MCF 10A (cell line): Measurements from ENCODE around the gene WBP1L. TPM values are rescaled to one million over a fixed set of nuclear protein-coding genes. Genes with fewer than 3 reads are reported as not detected.

ENCODE experiments used
- BruUV-seq: library from RNA; stranded (reverse); fragments of 400-500 nt; replicated peaks from 2 replicates; lab custom pipeline; 2021; lab: Mats Ljungman, UMichigan
- CTCF ChIA-PET: fragments of 300-600 bp; sonication (Branson Sonifier 250); formaldehyde crosslinking; extraction: SDS; loops from one replicate; lab custom pipeline; 2021; ENCODE audit warnings: antibody characterized with exemption, inconsistent platforms; lab: Yijun Ruan, JAX
- POLR2A ChIA-PET: fragments of 300-600, 350-650 bp; sonication (Branson Sonifier 250); formaldehyde crosslinking; extraction: SDS; loops from one replicate; lab custom pipeline; 2020; ENCODE audit warnings: antibody characterized with exemption, inconsistent platforms; lab: Yijun Ruan, JAX
- DNase-seq: peaks from one replicate; pipeline ENCODE4 v3.0.0-alpha.2; 2018; ENCODE audit not compliant: unreplicated experiment
- H3K27ac Mint-ChIP-seq: one replicate; pipeline ENCODE4 v1.8.0; 2022; ENCODE audit warnings: mild to moderate bottlenecking, low read depth, mixed read lengths; ENCODE audit not compliant: unreplicated experiment
- H3K27me3 Mint-ChIP-seq: one replicate; pipeline ENCODE4 v1.8.0; 2022; ENCODE audit warnings: mixed read lengths; ENCODE audit not compliant: insufficient read depth, unreplicated experiment
- H3K36me3 Mint-ChIP-seq: one replicate; pipeline ENCODE4 v1.8.0; 2022; ENCODE audit warnings: mild to moderate bottlenecking, moderate library complexity, mixed read lengths; ENCODE audit not compliant: insufficient read depth, unreplicated experiment
- H3K4me1 Mint-ChIP-seq: one replicate; pipeline ENCODE4 v1.8.0; 2022; ENCODE audit warnings: mixed read lengths; ENCODE audit not compliant: insufficient read depth, unreplicated experiment
- H3K4me3 Mint-ChIP-seq: one replicate; pipeline ENCODE4 v1.8.0; 2022; ENCODE audit warnings: mild to moderate bottlenecking, moderate library complexity, mixed read lengths; ENCODE audit not compliant: unreplicated experiment
- H3K9me3 Mint-ChIP-seq: one replicate; pipeline ENCODE4 v1.8.0; 2022; ENCODE audit warnings: mixed read lengths; ENCODE audit not compliant: unreplicated experiment
- CTCF ChIP-seq: fragments of 200-600 bp; IDR thresholded peaks from one replicate; pipeline ENCODE4 v1.8.0; 2022; ENCODE audit warnings: antibody characterized with exemption, mild to moderate bottlenecking; ENCODE audit not compliant: unreplicated experiment
- intact Hi-C: fragments of 100-400 bp; cut with micrococcal nuclease; formaldehyde crosslinking; loops from 2 replicates; pipeline ENCODE4 v1.14.1; 2022
- total RNA-seq: library from RNA; stranded (reverse); gene quantifications from 2 replicates; pipeline ENCODE4 v1.2.3, GENCODE V29; 2022

Gene WBP1L
- total RNA-seq, 1 experiment from 2014 or later: 19.8 TPM

DNA sequence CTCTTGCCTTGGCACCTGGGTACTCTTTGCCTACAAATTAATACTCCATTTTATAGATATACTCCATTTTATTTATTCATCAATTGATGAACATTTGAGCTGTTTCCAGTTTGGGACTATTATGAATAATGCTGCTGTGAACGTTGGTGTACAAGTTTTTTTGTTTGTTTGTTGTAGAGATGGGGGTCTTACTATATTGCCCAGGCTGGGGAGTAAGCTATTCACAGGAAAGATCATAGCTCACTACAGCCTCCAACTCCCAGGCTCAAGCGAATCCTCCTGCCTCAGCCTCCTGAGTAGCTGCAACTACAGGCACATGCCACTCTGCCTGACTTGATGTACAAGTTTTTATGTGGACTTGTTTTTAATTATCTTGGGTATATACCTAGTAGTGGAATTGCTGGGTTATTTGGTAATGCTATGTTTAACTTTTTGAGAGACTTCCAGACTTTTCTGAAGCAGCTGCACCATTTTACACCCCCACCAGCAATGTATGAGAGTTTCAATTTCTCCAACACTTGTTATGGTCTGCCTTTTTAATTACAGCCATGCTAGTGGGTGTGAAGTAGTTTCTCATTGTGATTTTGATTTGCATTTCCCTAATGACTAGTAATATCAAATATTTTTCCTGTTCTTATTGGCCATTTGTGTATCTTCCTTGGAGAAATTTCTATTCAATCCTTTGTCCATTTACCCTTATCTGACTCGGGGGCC is 15.9 kb downstream of the WBP1L start:
- no peak overlapping the region for H3K4me3 Mint-ChIP-seq
- ChIA-PET POLR2A (interaction anchor here (0.5 to 2.5 kb wide), 2 partner anchors 10 to 263 kb away, joined by 3 to 9 read pairs; no protein-coding TSS in a partner anchor), CTCF (interaction anchor here (1.0 kb wide), 1 partner anchor 18 kb away, joined by 3 read pairs; no protein-coding TSS in a partner anchor)
- intact Hi-C loops: no loop called here
- no peak for DNase-seq
- peaks cover 2% of the 10 kb centered on the region for H3K4me1 Mint-ChIP-seq
- H3K36me3 Mint-ChIP-seq: peaks cover 25% of the 10 kb centered on the region
- no peaks in the 10 kb centered on the region for H3K27me3 Mint-ChIP-seq
- TF ChIP-seq CTCF: no peak
- no peak overlapping the region for H3K27ac Mint-ChIP-seq
- BruUV-seq: no TSS peak
- H3K9me3 Mint-ChIP-seq: no peaks in the 10 kb centered on the region

DNA sequence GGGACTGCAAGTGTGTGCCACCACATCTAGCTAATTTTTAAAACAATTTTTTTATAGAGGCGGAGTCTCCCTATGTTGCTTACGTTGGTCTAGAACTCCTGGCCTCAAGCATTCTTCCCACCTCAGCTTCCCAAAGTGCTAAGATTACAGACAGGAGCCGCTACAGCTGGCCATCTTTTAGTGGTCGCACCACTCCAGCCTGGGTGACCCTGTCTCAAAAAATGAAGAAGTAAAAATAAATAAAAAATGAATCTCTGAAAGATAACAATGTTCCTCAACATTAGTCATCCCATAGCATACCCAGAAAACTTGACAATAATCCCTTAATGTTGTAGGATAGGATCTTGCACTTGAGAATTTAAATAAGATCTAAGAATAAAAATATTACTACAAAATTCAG is 18.2 kb downstream of the WBP1L start:
- no TSS peak for BruUV-seq
- Mint-ChIP-seq H3K27ac (no peak overlapping the region), H3K4me1 (peaks cover 16% of the 10 kb centered on the region), H3K36me3 (peaks cover 27% of the 10 kb centered on the region), H3K9me3 (no peaks in the 10 kb centered on the region), H3K27me3 (no peaks in the 10 kb centered on the region), H3K4me3 (no peak overlapping the region)
- TF ChIP-seq CTCF: no peak
- ChIA-PET CTCF (interaction anchor here (0.5 to 6.9 kb wide), 6 partner anchors 9 to 192 kb away, joined by 3 to 71 read pairs (median 4); no protein-coding TSS in a partner anchor), POLR2A (interaction anchor here (0.7 to 2.0 kb wide), 3 partner anchors 18 to 341 kb away, joined by 3 to 8 read pairs (median 6); partner anchors contain the start of gene WBP1L)
- intact Hi-C loops: no loop called here
- no peak for DNase-seq

DNA sequence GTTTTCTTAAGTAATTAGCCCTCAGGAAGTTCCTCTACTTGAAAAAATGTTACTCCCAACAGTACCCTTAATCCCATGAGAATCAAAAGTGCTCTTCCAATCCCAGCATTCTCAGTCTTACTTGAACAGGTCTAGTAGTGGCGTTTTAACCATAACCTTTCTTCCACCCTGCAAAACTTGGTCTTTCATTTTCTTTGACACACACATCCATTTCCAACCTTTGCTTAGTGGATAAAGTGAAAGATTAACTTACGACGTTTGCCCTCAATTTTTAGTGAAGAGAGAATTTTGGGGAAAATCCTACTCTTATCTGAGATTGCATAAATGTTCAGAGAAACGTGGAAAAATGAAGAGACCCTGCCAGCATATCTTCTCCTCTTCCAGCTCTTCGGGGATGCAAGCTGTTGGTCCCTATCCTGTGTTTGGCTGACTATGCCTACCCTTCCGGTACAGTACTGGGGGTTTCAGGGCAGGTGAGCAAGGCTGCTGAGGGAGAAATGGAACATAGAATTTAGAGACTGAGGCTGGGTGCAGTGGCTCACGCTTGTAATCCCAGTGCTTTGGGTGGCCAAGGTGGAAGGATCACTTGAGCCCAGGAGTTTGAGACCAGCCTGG is 18.8 kb downstream of the WBP1L start:
- intact Hi-C loops: no loop called here

More for the DNA sequence above, 18.8 kb downstream of the WBP1L start:
- ChIA-PET CTCF (interaction anchor here (0.5 to 6.9 kb wide), 4 partner anchors 9 to 109 kb away, joined by 3 to 71 read pairs (median 4); no protein-coding TSS in a partner anchor), POLR2A (interaction anchor here (0.7 to 5.7 kb wide), 5 partner anchors 8 to 341 kb away, joined by 3 to 42 read pairs (median 8); partner anchors contain the start of gene WBP1L)
- no peak for TF ChIP-seq CTCF
- Mint-ChIP-seq H3K27me3 (no peaks in the 10 kb centered on the region), H3K27ac (no peak overlapping the region), H3K36me3 (peaks cover 27% of the 10 kb centered on the region), H3K9me3 (no peaks in the 10 kb centered on the region), H3K4me3 (no peak overlapping the region), H3K4me1 (peaks cover 19% of the 10 kb centered on the region)
- no TSS peak for BruUV-seq
- DNase-seq: no peak
